H1 (cell line): ENCODE data around the gene USP30. TPM values are rescaled to one million over a fixed set of nuclear protein-coding genes. Genes with fewer than 3 reads are reported as not detected.

Source experiments
- CTCF ChIA-PET: fragments of 300-600 bp; sonication (Branson Sonifier 250); formaldehyde crosslinking; loops from one replicate; lab custom pipeline; 2021; ENCODE audit not compliant: partially characterized antibody; lab: Charles Lee
- POLR2A ChIA-PET: fragments of 300-600 bp; sonication (Branson Sonifier 250); formaldehyde crosslinking; loops from one replicate; lab custom pipeline; 2021; ENCODE audit warnings: inconsistent platforms; ENCODE audit not compliant: partially characterized antibody; lab: Charles Lee
- DNase-seq, 2 experiments: peaks; one replicate each; pipeline versions ENCODE4 v3.0.0 to v3.0.0-alpha.2; 2010 to 2022; ENCODE audit warnings: low spot score in 2 of 2, low read depth in 1 of 2, mixed read lengths in 1 of 2
- FAIRE-seq: peaks from 2 replicates; lab custom pipeline; 2011; peaks lifted over from hg19 to GRCh38; lab: Jason Lieb, UNC
- H2AFZ ChIP-seq: 2 replicates; pipeline ENCODE4 v1.8.1; 2012; ENCODE audit warnings: low read length, inconsistent platforms
- H2AK5ac ChIP-seq: 2 replicates; pipeline ENCODE4 v1.6.1; 2013; ENCODE audit warnings: low read depth, low read length
- H2BK120ac ChIP-seq: replicated peaks from 2 replicates; pipeline ENCODE3; 2013; ENCODE audit warnings: low read depth, low read length, inconsistent platforms
- H2BK12ac ChIP-seq: 2 replicates; pipeline ENCODE4 v1.6.1; 2013; ENCODE audit warnings: low read depth, low read length
- H2BK15ac ChIP-seq: 2 replicates; pipeline ENCODE4 v1.6.1; 2013; ENCODE audit warnings: low read length
- H2BK20ac ChIP-seq: 2 replicates; pipeline ENCODE4 v1.6.1; 2013; ENCODE audit warnings: low read length
- H2BK5ac ChIP-seq: 2 replicates; pipeline ENCODE4 v1.6.1; 2013; ENCODE audit warnings: low read depth, low read length
- H3K14ac ChIP-seq: 2 replicates; pipeline ENCODE4 v1.6.1; 2013; ENCODE audit warnings: inconsistent platforms; ENCODE audit not compliant: insufficient read length
- H3K18ac ChIP-seq: 2 replicates; pipeline ENCODE4 v1.6.1; 2013; ENCODE audit warnings: low read length; ENCODE audit errors: extremely low read depth
- H3K23ac ChIP-seq: 2 replicates; pipeline ENCODE4 v1.6.1; 2013; ENCODE audit warnings: inconsistent platforms; ENCODE audit not compliant: insufficient read length
- H3K23me2 ChIP-seq: 2 replicates; pipeline ENCODE4 v1.6.1; 2013; ENCODE audit warnings: low read depth, low read length
- H3K27ac ChIP-seq: 2 replicates; pipeline ENCODE4 v1.6.1; 2011; ENCODE audit warnings: low read depth, low read length, inconsistent platforms
- H3K27me3 ChIP-seq, 4 experiments: replicated peaks in 1 of 4; 1 replicate in 1 of 4; 2 replicates in 3 of 4; pipeline versions ENCODE4 v1.6.1 to v1.8.1; 2011 to 2013; ENCODE audit warnings: low read length in 3 of 4, mild to moderate bottlenecking in 3 of 4, inconsistent platforms in 2 of 4, mixed read lengths in 2 of 4, moderate library complexity in 1 of 4; ENCODE audit not compliant: control insufficient read depth in 3 of 4, insufficient read depth in 3 of 4; ENCODE audit errors: extremely low read depth in 1 of 4
- H3K36me3 ChIP-seq, 4 experiments: 2 replicates each; pipeline versions ENCODE4 v1.6.1 to v1.8.1; 2011 to 2013; ENCODE audit warnings: mild to moderate bottlenecking in 4 of 4, low read length in 3 of 4, moderate library complexity in 2 of 4, control low read depth in 1 of 4, inconsistent platforms in 1 of 4; ENCODE audit not compliant: insufficient read depth in 4 of 4, control insufficient read depth in 2 of 4
- H3K4ac ChIP-seq: replicated peaks from 2 replicates; pipeline ENCODE3; 2013; ENCODE audit warnings: low read length, low read depth, mixed read lengths, inconsistent platforms; ENCODE audit not compliant: insufficient read length
- H3K4me1 ChIP-seq, 4 experiments: replicated peaks in 1 of 4; 1 replicate in 1 of 4; 2 replicates in 3 of 4; pipeline versions ENCODE4 v1.6.1 to v1.8.1; 2011 to 2013; ENCODE audit warnings: low read length in 3 of 4, inconsistent platforms in 2 of 4, mixed read lengths in 1 of 4; ENCODE audit not compliant: insufficient read depth in 4 of 4, control insufficient read depth in 3 of 4
- H3K4me2 ChIP-seq, 2 experiments: 2 replicates each; pipeline versions ENCODE4 v1.6.1 to v1.8.1; 2011 to 2013; ENCODE audit warnings: low read depth in 2 of 2, low read length in 2 of 2, control low read depth in 1 of 2, inconsistent platforms in 1 of 2, mild to moderate bottlenecking in 1 of 2; ENCODE audit not compliant: insufficient read depth in 1 of 2
- H3K4me3 ChIP-seq, 4 experiments: fragments of 200-600, 300-600 bp in 1 of 4; sonication (generic), shearing (Covaris generic), sonication (Bioruptor Twin) in 1 of 4; 2 replicates each; pipeline versions ENCODE4 v1.5.1 to v1.8.1; 2011 to 2016; ENCODE audit warnings: low read length in 4 of 4, low read depth in 3 of 4, control low read depth in 2 of 4, inconsistent platforms in 2 of 4, mild to moderate bottlenecking in 2 of 4, mixed read lengths in 1 of 4, moderate library complexity in 1 of 4; ENCODE audit not compliant: insufficient read depth in 2 of 4; ENCODE audit errors: extremely low read depth in 1 of 4
- H3K56ac ChIP-seq: replicated peaks from 2 replicates; pipeline ENCODE3; 2013; ENCODE audit warnings: low read depth, mild to moderate bottlenecking, mixed read lengths, low read length, inconsistent platforms; ENCODE audit not compliant: insufficient read length
- H3K79me1 ChIP-seq: 2 replicates; pipeline ENCODE4 v1.6.1; 2013; ENCODE audit warnings: low read depth, low read length, control low read depth
- H3K79me2 ChIP-seq, 2 experiments: 2 replicates each; pipeline versions ENCODE4 v1.6.1 to v1.8.1; 2012 to 2013; ENCODE audit warnings: low read length in 2 of 2, mild to moderate bottlenecking in 2 of 2, inconsistent platforms in 1 of 2; ENCODE audit not compliant: insufficient read depth in 2 of 2, control insufficient read depth in 1 of 2
- H3K9ac ChIP-seq, 4 experiments: replicated peaks in 1 of 4; 1 replicate in 1 of 4; 2 replicates in 3 of 4; pipeline versions ENCODE4 v1.6.1 to v1.8.1; 2011 to 2013; ENCODE audit warnings: low read depth in 3 of 4, low read length in 3 of 4, control low read depth in 2 of 4, mild to moderate bottlenecking in 2 of 4, moderate library complexity in 2 of 4, inconsistent platforms in 1 of 4; ENCODE audit errors: extremely low read depth in 1 of 4
- H3K9me3 ChIP-seq, 2 experiments: 2 replicates each; pipeline versions ENCODE4 v1.6.1 to v1.8.1; 2012 to 2013; ENCODE audit warnings: mild to moderate bottlenecking in 2 of 2, moderate library complexity in 2 of 2, control low read depth in 1 of 2, inconsistent platforms in 1 of 2, low read depth in 1 of 2, low read length in 1 of 2, mixed read lengths in 1 of 2; ENCODE audit not compliant: insufficient read depth in 2 of 2
- H4K20me1 ChIP-seq, 2 experiments: replicated peaks in 1 of 2; 2 replicates each; pipeline versions ENCODE3 to v1.8.1; 2011 to 2013; ENCODE audit warnings: inconsistent platforms in 2 of 2, low read length in 2 of 2, mild to moderate bottlenecking in 1 of 2; ENCODE audit not compliant: insufficient read depth in 2 of 2, control insufficient read depth in 1 of 2
- H4K5ac ChIP-seq: 2 replicates; pipeline ENCODE4 v1.6.1; 2013; ENCODE audit warnings: low read length, low read depth, mixed read lengths, inconsistent platforms; ENCODE audit not compliant: insufficient read length
- H4K8ac ChIP-seq: 2 replicates; pipeline ENCODE4 v1.8.0; 2013; ENCODE audit warnings: mild to moderate bottlenecking, moderate library complexity, low read length, inconsistent platforms; ENCODE audit not compliant: insufficient read depth; ENCODE audit errors: extremely low read depth
- H4K91ac ChIP-seq: replicated peaks from 2 replicates; pipeline ENCODE3; 2013; ENCODE audit warnings: low read length, mixed read lengths, inconsistent platforms; ENCODE audit not compliant: insufficient read length
- BRCA1 ChIP-seq: IDR thresholded peaks from 2 replicates; pipeline ENCODE4 v1.6.1; 2012; ENCODE audit warnings: low read depth, low read length, improper control_type of control experiment
- CBX8 ChIP-seq: fragments of 300-800, 300-1000 bp; sonication (generic); IDR thresholded peaks from 2 replicates; pipeline ENCODE4 v1.7.1; 2016; ENCODE audit warnings: low read depth, low read length, borderline replicate concordance
- CREB1 ChIP-seq: IDR thresholded peaks from 2 replicates; pipeline ENCODE4 v1.6.1; 2012; ENCODE audit warnings: inconsistent platforms
- CTCF ChIP-seq, 3 experiments: IDR thresholded peaks; 1 replicate in 2 of 3; 2 replicates in 1 of 3; pipeline versions ENCODE4 v1.5.1 to v1.6.1; 2011; ENCODE audit warnings: low read length in 3 of 3, mild to moderate bottlenecking in 3 of 3, inconsistent platforms in 2 of 3, low read depth in 1 of 3, moderate library complexity in 1 of 3; ENCODE audit not compliant: insufficient read depth in 1 of 3; ENCODE audit errors: control extremely low read depth in 1 of 3
- HDAC2 ChIP-seq, 2 experiments: fragments of 300-600 bp in 1 of 2; sonication (generic) in 1 of 2; IDR thresholded peaks; 2 replicates each; pipeline ENCODE4 v1.6.1; 2011 to 2012; ENCODE audit warnings: low read depth in 2 of 2, low read length in 2 of 2, mild to moderate bottlenecking in 2 of 2, moderate library complexity in 2 of 2, borderline replicate concordance in 1 of 2, inconsistent platforms in 1 of 2
- JUN ChIP-seq: IDR thresholded peaks from 2 replicates; pipeline ENCODE4 v1.6.1; 2011; ENCODE audit warnings: low read depth, mild to moderate bottlenecking, improper control_type of control experiment, low read length
- RNF2 ChIP-seq: fragments of 200-900, 300-1000 bp; sonication (generic); IDR thresholded peaks from 2 replicates; pipeline ENCODE4 v1.7.1; 2016; ENCODE audit warnings: borderline replicate concordance, low read depth, mild to moderate bottlenecking, antibody characterized with exemption, low read length; ENCODE audit not compliant: poor library complexity, severe bottlenecking; ENCODE audit errors: missing control alignments
- SP2 ChIP-seq: IDR thresholded peaks from 2 replicates; pipeline ENCODE4 v1.6.1; 2012; ENCODE audit warnings: mild to moderate bottlenecking, low read length, inconsistent platforms
- SP4 ChIP-seq: IDR thresholded peaks from 2 replicates; pipeline ENCODE4 v1.6.1; 2012; ENCODE audit warnings: low read length, inconsistent platforms
- TAF1 ChIP-seq: IDR thresholded peaks from 2 replicates; pipeline ENCODE4 v1.6.1; 2011; ENCODE audit warnings: mild to moderate bottlenecking, low read depth, low read length
- WGBS, 2 experiments: shearing (Covaris generic) in 1 of 2; methylation state at CpG; one replicate each; pipeline versions ENCODE4 v1.1.6 to v1.1.7; 2013 to 2015; ENCODE audit warnings: low lambda C conversion rate in 2 of 2, mixed read lengths in 2 of 2, inconsistent platforms in 1 of 2, low coverage in 1 of 2, missing lambda C conversion rate in 1 of 2; ENCODE audit not compliant: insufficient replicate concordance in 2 of 2, insufficient coverage in 1 of 2, insufficient read length in 1 of 2; ENCODE audit errors: extremely low coverage in 1 of 2, missing lambda C conversion rate in 1 of 2; 5-methylcytosine and 5-hydroxymethylcytosine counted together
- polyA plus RNA-seq, 7 experiments: library from polyadenylated mRNA; depleted of rRNA in 3 of 7; stranded (reverse) in 5 of 7; unstranded in 2 of 7; fragments of >200 nt in 5 of 7; fragments of 200-250 nt in 2 of 7; gene quantifications; 1 replicate in 5 of 7; 2 replicates in 1 of 7; 4 replicates in 1 of 7; pipeline versions ENCODE4 v1.2.1 to v1.2.3, GENCODE V29; 2011 to 2013; ENCODE audit warnings: missing spikeins in 2 of 7, mixed read lengths in 2 of 7
- total RNA-seq: library from RNA; stranded (reverse); fragmentation: NEBNext Ultra II Directional; extraction: Animal tissue kit (Norgen Biotek cat#: 25700); gene quantifications from 2 replicates; pipeline ENCODE4 v1.2.1, GENCODE V29; 2021

Gene USP30
- total and polyA plus RNA-seq, 2 of the 8 experiments (the other 6 are each of a cell fraction or from before 2014, with no cell fraction given): 7.0 to 12.2 TPM

- ChIA-PET CTCF (interaction anchor here (1.0 to 1.5 kb wide), 3 partner anchors 11 to 19 kb away, joined by 3 to 6 read pairs (median 4); no protein-coding TSS in a partner anchor), POLR2A (interaction anchor here (1.0 to 1.9 kb wide), 5 partner anchors 11 to 117 kb away, joined by 3 to 34 read pairs (median 3); no protein-coding TSS in a partner anchor)
- peaks cover 21 to 41% (median 34%) of the 10 kb centered on the region in 4 experiments for H3K36me3 ChIP-seq
- no peaks in the 10 kb centered on the region; a peak in 2 of 7 replicates for H3K27me3 ChIP-seq
- peak overlapping the region; percentile 96 for H4K8ac ChIP-seq
- 5% methylated on average over 25 of the region's 32 CpGs; no CpG with 5 or more reads in 1 of the 2 experiments for WGBS, 2 experiments
- no peak overlapping the region for H2BK15ac ChIP-seq
- peaks cover 0 to 25% of the 10 kb centered on the region in 2 experiments; a peak in 2 of 4 replicates for H3K79me2 ChIP-seq
- no peaks in the 10 kb centered on the region for H3K79me1 ChIP-seq
- DNase-seq: no peak
- no peak overlapping the region for H2BK120ac ChIP-seq
- peaks cover 6% of the 10 kb centered on the region for H3K23me2 ChIP-seq
- peak overlapping the region; percentile 55 to 72 for H3K4me2 ChIP-seq
- no peaks in the 10 kb centered on the region for H3K9me3 ChIP-seq
- peaks cover 0 to 3% (median under 1%) of the 10 kb centered on the region in 4 experiments; a peak in 3 of 7 replicates for H3K4me1 ChIP-seq
- no peak overlapping the region; the same call in 1 of the 2 replicates for H2BK5ac ChIP-seq
- H3K18ac ChIP-seq: no peak overlapping the region; the same call in 1 of the 2 replicates
- H2AK5ac ChIP-seq: no peak overlapping the region
- H3K14ac ChIP-seq: no peak overlapping the region
- no peak overlapping the region for H2AFZ ChIP-seq
- FAIRE-seq: no peak
- peak overlapping the region; percentile 28; the same call in 1 of the 2 replicates for H3K27ac ChIP-seq
- H4K5ac ChIP-seq: no peak overlapping the region
- no peak overlapping the region for H3K4ac ChIP-seq
- H3K9ac ChIP-seq: peak overlapping the region; percentile 78 to 82 (median 81); a peak in 6 of 7 replicates
- no peak overlapping the region for H2BK12ac ChIP-seq
- H3K56ac ChIP-seq: peak overlapping the region; percentile 60
- peak overlapping the region; percentile 39 to 89 (median 76) for H3K4me3 ChIP-seq
- no peak overlapping the region for H2BK20ac ChIP-seq
- peaks cover 0 to 5% of the 10 kb centered on the region in 2 experiments for H4K20me1 ChIP-seq
- no peak overlapping the region for H4K91ac ChIP-seq
- H3K23ac ChIP-seq: no peak overlapping the region
- TF ChIP-seq SP4 (no peak), RNF2 (no peak), JUN (no peak), CTCF (IDR thresholded peaks at IDR 0.05; ENCODE audit: control extremely low read depth in 1 of 3, insufficient read depth in 1 of 3, low read depth in 1 of 3, low read length in 3 of 3) (no peak; a peak in 1 of 4 replicates), BRCA1 (no peak), TAF1 (0 out of 2 replicates have a peak, but pooled peaks have one; percentile 37), CBX8 (no peak), SP2 (no peak), CREB1 (no peak), HDAC2 (IDR thresholded peaks at IDR 0.05; ENCODE audit: borderline replicate concordance in 1 of 2, low read depth in 2 of 2, low read length in 2 of 2) (0 out of 4 replicates have a peak, but pooled peaks of 1 of the 2 experiments have one; percentile 7)
Measured at GRCh38 chr12:109098183-109098604, 45.8 kb downstream of the USP30 start.
